Nephron (organoid): ENCODE data around the gene AUH.

Source experiments
- H3K27ac Mint-ChIP-seq, 3 experiments: 2 replicates each; pipeline ENCODE4 v1.8.0; 2020; ENCODE audit warnings: mixed read lengths in 3 of 3, mild to moderate bottlenecking in 2 of 3, moderate library complexity in 1 of 3
- H3K27me3 Mint-ChIP-seq: 2 replicates; pipeline ENCODE4 v1.8.0; 2021; ENCODE audit warnings: low read depth, mild to moderate bottlenecking, moderate library complexity, mixed read lengths
- H3K36me3 Mint-ChIP-seq: 2 replicates; pipeline ENCODE4 v1.8.0; 2020; ENCODE audit warnings: low read depth, mixed read lengths
- H3K4me1 Mint-ChIP-seq: 2 replicates; pipeline ENCODE4 v1.8.0; 2020; ENCODE audit warnings: mixed read lengths
- H3K4me3 Mint-ChIP-seq, 3 experiments: 2 replicates each; pipeline ENCODE4 v1.8.0; 2020; ENCODE audit warnings: mild to moderate bottlenecking in 3 of 3, mixed read lengths in 3 of 3, moderate library complexity in 2 of 3
- H3K9me3 Mint-ChIP-seq: 2 replicates; pipeline ENCODE4 v1.8.0; 2020; ENCODE audit warnings: mixed read lengths
- TF ChIP-seq, protein P1 (sequence below), 3 experiments: fragments of 200-600 bp; sonication (generic); IDR thresholded peaks; one replicate each; pipeline ENCODE4 v1.5.0; 2021; ENCODE audit warnings: antibody characterized with exemption in 3 of 3; ENCODE audit not compliant: unreplicated experiment in 3 of 3

AUH gene

DNA sequence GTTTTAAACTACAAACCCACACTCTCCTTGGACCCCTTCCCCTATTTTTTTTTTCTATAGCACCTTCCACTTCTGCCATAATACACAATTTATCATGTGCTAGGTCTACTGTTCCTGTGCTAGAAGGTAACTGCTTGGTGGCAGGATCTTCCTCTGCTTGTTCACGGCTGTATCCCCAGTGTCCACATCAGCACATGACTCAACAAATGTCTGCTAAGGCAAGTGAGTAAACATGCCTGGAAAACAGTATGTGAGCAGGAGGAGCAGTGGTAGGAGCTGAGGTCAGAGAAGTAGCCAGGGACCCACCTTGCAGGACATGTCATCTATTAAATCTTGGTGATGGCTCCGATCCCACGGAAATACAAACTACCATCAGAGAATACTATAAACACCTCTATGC is 79.4 kb downstream of the AUH start:
- peaks cover 46% of the 10 kb centered on the region for H3K36me3 Mint-ChIP-seq
- H3K9me3 Mint-ChIP-seq, result peaks cover 9% of the 10 kb centered on the region
- no peaks in the 10 kb centered on the region for H3K4me1 Mint-ChIP-seq
- TF ChIP-seq, protein P1, sequence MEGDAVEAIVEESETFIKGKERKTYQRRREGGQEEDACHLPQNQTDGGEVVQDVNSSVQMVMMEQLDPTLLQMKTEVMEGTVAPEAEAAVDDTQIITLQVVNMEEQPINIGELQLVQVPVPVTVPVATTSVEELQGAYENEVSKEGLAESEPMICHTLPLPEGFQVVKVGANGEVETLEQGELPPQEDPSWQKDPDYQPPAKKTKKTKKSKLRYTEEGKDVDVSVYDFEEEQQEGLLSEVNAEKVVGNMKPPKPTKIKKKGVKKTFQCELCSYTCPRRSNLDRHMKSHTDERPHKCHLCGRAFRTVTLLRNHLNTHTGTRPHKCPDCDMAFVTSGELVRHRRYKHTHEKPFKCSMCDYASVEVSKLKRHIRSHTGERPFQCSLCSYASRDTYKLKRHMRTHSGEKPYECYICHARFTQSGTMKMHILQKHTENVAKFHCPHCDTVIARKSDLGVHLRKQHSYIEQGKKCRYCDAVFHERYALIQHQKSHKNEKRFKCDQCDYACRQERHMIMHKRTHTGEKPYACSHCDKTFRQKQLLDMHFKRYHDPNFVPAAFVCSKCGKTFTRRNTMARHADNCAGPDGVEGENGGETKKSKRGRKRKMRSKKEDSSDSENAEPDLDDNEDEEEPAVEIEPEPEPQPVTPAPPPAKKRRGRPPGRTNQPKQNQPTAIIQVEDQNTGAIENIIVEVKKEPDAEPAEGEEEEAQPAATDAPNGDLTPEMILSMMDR (IDR thresholded peaks at IDR 0.05; ENCODE audit: unreplicated experiment in 3 of 3), result no peak
- no peaks in the 10 kb centered on the region for H3K27me3 Mint-ChIP-seq
- no peak overlapping the region for H3K27ac Mint-ChIP-seq
- H3K4me3 Mint-ChIP-seq, result no peak overlapping the region

DNA sequence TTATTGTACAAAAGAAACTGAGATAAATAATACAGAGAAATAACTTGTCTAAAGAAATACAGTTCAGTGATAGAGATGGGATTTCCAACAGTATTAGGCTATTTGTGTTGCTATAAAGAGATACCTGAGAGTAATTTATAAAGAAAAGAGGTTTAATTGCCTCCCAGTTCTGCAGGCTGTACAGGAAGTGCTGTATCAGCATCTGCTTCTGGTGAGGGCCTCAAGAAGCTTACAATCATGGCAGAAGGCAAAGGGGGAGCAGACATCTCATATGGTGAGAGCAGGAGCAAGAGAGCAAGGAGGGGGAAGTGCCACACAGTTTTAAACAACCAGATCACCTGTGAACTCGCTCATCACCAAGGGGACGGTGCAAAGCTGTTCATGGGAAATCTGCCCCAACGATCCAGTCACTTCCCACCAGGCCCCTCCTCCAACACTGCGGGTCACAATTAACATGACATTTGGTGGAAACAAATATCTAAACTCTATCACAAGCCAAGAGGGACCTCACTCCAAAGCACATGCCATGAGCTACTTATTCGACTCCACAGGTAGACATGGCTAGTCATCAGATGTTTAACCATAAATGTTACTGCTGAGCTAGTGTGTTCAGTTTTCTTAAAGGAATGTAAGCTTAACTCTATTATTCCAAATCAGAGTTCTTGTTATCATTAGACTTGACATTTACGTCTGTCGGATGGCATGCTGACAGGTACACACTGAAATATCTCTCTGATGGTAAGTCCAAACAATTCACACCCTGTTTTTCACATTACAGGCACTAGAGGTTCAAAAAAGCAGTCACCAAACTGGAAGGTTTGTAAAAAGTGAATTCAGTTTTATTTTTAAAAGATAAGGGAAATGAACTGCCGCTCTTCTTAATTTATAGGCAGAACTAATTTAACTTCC is 82.2 kb downstream of the AUH start:
- TF ChIP-seq, protein P1 (IDR thresholded peaks at IDR 0.05; ENCODE audit: unreplicated experiment in 3 of 3), result no peak
- Mint-ChIP-seq H3K9me3 (peaks cover 4% of the 10 kb centered on the region), H3K27ac (no peak overlapping the region), H3K36me3 (peaks cover 28% of the 10 kb centered on the region), H3K4me1 (peaks cover 12% of the 10 kb centered on the region), H3K27me3 (no peaks in the 10 kb centered on the region), H3K4me3 (no peak overlapping the region)

DNA sequence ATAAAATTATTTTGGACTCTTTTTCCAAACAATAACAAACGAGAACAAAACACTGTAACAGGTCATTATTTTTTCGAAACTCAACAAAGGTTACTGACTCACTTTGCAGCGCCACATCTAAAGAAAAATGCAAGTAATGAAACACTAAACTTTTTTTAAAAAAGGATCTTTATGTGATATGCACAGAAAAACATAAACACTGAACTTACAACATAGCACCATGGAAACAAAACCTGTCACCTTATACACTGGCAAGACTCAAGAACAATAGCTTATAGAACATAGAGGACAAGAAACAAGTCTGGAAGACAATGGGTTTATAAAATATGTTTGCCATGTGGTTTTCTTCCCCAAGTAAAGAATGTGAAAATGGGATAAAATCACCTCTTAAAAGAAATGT is 85.2 kb downstream of the AUH start:
- no peaks in the 10 kb centered on the region for H3K27me3 Mint-ChIP-seq
- H3K4me3 Mint-ChIP-seq, result no peak overlapping the region
- peaks cover 10% of the 10 kb centered on the region for H3K36me3 Mint-ChIP-seq
- H3K27ac Mint-ChIP-seq, result peak overlapping the region in 1 of 3 experiments; percentile 25
- no peaks in the 10 kb centered on the region for H3K9me3 Mint-ChIP-seq
- TF ChIP-seq, protein P1 (IDR thresholded peaks at IDR 0.05; ENCODE audit: unreplicated experiment in 3 of 3), result no peak
- H3K4me1 Mint-ChIP-seq, result peaks cover 18% of the 10 kb centered on the region

DNA sequence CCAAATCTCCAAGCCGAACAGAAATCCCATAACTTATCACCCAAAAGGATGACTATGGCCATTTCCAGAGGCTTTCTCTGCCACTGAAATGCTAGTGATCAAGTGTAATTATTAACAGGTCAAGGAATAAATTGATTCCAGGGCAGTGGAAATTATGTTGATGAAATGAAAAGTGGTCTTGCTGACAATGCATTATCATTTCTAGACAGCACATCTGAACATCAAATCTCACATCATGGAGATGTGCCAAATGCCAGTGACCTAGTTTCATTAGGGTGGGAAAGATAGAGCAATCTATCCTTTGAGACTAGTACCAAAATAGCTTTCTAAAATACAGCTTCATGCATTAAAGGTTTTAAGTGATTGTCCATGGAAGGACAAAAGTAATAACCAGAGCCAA is 86.1 kb downstream of the AUH start:
- Mint-ChIP-seq H3K4me1 (peaks cover 18% of the 10 kb centered on the region), H3K36me3 (peaks cover 6% of the 10 kb centered on the region), H3K9me3 (no peaks in the 10 kb centered on the region), H3K27ac (peak overlapping the region in 1 of 3 experiments; percentile 18), H3K27me3 (no peaks in the 10 kb centered on the region), H3K4me3 (no peak overlapping the region)
- TF ChIP-seq, protein P1 (IDR thresholded peaks at IDR 0.05; ENCODE audit: unreplicated experiment in 3 of 3), result no peak

DNA sequence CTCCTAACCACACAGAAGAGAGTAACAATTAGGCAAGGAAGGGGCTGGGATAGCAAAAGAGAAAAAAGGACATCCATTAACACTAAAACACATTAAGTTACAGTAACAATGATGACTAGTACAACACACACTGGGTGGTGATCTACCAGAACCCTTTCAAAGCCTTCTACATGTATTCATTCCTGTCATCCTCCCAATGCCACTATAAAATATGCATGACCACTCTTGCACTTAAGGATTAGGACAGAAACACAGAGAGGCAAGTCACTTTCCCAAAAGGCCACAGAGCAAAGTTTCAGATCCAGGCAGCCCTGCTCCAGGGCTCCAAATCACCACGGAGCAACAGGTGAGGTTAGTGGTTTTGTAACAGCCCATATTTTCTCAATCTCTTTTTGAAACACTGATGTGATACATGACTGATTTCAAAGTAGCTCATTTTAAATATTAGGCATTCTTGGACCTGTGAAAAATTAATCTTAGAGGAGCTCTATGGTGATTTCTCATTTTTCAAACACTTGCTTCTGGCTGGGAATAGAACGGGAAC is 86.7 kb downstream of the AUH start:
- TF ChIP-seq, protein P1 (IDR thresholded peaks at IDR 0.05; ENCODE audit: unreplicated experiment in 3 of 3), result no peak
- Mint-ChIP-seq H3K27ac (peak overlapping the region in 2 of 3 experiments; percentile 18 to 37), H3K4me3 (no peak overlapping the region), H3K9me3 (no peaks in the 10 kb centered on the region), H3K4me1 (peaks cover 18% of the 10 kb centered on the region), H3K27me3 (no peaks in the 10 kb centered on the region), H3K36me3 (peaks cover 3% of the 10 kb centered on the region)
